Mesenchymal stem cell (in vitro differentiated cells and primary cell): ENCODE results near the gene THRA.
A peak's percentile ranks its signal among the peaks of the same experiment; 100 is the strongest.

Experiments used
- DNase-seq: peaks from one replicate; pipeline ENCODE4 v3.0.0-alpha.2; 2013
- H2AFZ ChIP-seq: one replicate; pipeline ENCODE4 v1.6.1; 2013; ENCODE audit warnings: low read depth, mild to moderate bottlenecking, control low read depth, inconsistent platforms, low read length, moderate library complexity
- H2AK5ac ChIP-seq: 2 replicates; pipeline ENCODE4 v1.6.1; 2013; ENCODE audit warnings: low read length, moderate library complexity, mild to moderate bottlenecking, inconsistent platforms; ENCODE audit not compliant: severe bottlenecking
- H2BK120ac ChIP-seq: one replicate; pipeline ENCODE4 v1.6.1; 2013; ENCODE audit warnings: low read depth, mild to moderate bottlenecking, inconsistent platforms, low read length, moderate library complexity
- H2BK12ac ChIP-seq, 2 experiments: one replicate each; pipeline ENCODE4 v1.6.1; 2013; ENCODE audit warnings: inconsistent platforms in 2 of 2, low read length in 2 of 2, mild to moderate bottlenecking in 2 of 2, moderate library complexity in 2 of 2, control low read depth in 1 of 2
- H2BK15ac ChIP-seq: one replicate; pipeline ENCODE4 v1.6.1; 2013; ENCODE audit warnings: mild to moderate bottlenecking, low read depth, inconsistent platforms; ENCODE audit not compliant: poor library complexity, severe bottlenecking
- H2BK5ac ChIP-seq: 2 replicates; pipeline ENCODE4 v1.6.1; 2013; ENCODE audit warnings: low read depth, mild to moderate bottlenecking, low read length, control low read depth, inconsistent platforms; ENCODE audit not compliant: poor library complexity, severe bottlenecking
- H3K14ac ChIP-seq, 2 experiments: one replicate each; pipeline ENCODE4 v1.6.1; 2013; ENCODE audit warnings: inconsistent platforms in 2 of 2, low read length in 2 of 2, control low read depth in 1 of 2, mild to moderate bottlenecking in 1 of 2, moderate library complexity in 1 of 2
- H3K18ac ChIP-seq, 2 experiments: one replicate each; pipeline ENCODE4 v1.6.1; 2013; ENCODE audit warnings: inconsistent platforms in 2 of 2, low read length in 2 of 2, control low read depth in 1 of 2, low read depth in 1 of 2, mild to moderate bottlenecking in 1 of 2
- H3K23ac ChIP-seq, 2 experiments: one replicate each; pipeline ENCODE4 v1.6.1; 2013; ENCODE audit warnings: inconsistent platforms in 2 of 2, low read length in 2 of 2, mild to moderate bottlenecking in 2 of 2, moderate library complexity in 2 of 2, control low read depth in 1 of 2
- H3K27ac ChIP-seq: 2 replicates; pipeline ENCODE4 v1.5.1; 2013; ENCODE audit warnings: mild to moderate bottlenecking, moderate library complexity, low read length, control low read depth, inconsistent platforms; ENCODE audit not compliant: poor library complexity, severe bottlenecking
- H3K27me3 ChIP-seq, 2 experiments: 2 replicates each; pipeline versions ENCODE4 v1.6.1 to v1.7.0; 2013; ENCODE audit warnings: low read length in 2 of 2, mild to moderate bottlenecking in 2 of 2, moderate library complexity in 2 of 2, control low read depth in 1 of 2, inconsistent platforms in 1 of 2; ENCODE audit not compliant: control insufficient read depth in 1 of 2, insufficient read depth in 1 of 2
- H3K36me3 ChIP-seq, 2 experiments: 2 replicates each; pipeline versions ENCODE4 v1.6.1 to v1.7.0; 2013; ENCODE audit warnings: low read length in 2 of 2, control low read depth in 1 of 2, inconsistent platforms in 1 of 2, low read depth in 1 of 2, mild to moderate bottlenecking in 1 of 2; ENCODE audit not compliant: insufficient read depth in 2 of 2, control insufficient read depth in 1 of 2
- H3K4ac ChIP-seq, 2 experiments: one replicate each; pipeline ENCODE4 v1.6.1; 2013; ENCODE audit warnings: inconsistent platforms in 2 of 2, low read length in 2 of 2, mild to moderate bottlenecking in 2 of 2, moderate library complexity in 2 of 2, control low read depth in 1 of 2, low read depth in 1 of 2
- H3K4me1 ChIP-seq: 2 replicates; pipeline ENCODE4 v1.6.1; 2013; ENCODE audit warnings: low read depth, low read length, control low read depth; ENCODE audit not compliant: control insufficient read depth, insufficient read depth
- H3K4me2 ChIP-seq: 2 replicates; pipeline ENCODE4 v1.6.1; 2013; ENCODE audit warnings: low read length, mild to moderate bottlenecking, inconsistent platforms; ENCODE audit not compliant: poor library complexity, severe bottlenecking
- H3K4me3 ChIP-seq, 2 experiments: 2 replicates each; pipeline versions ENCODE4 v1.5.1 to v1.7.0; 2013; ENCODE audit warnings: low read length in 2 of 2, mild to moderate bottlenecking in 2 of 2, control low read depth in 1 of 2, low read depth in 1 of 2; ENCODE audit not compliant: insufficient read depth in 1 of 2
- H3K79me1 ChIP-seq: replicated peaks from 2 replicates; pipeline ENCODE4 v1.6.1; 2013; ENCODE audit warnings: mild to moderate bottlenecking, control low read depth, low read length, inconsistent platforms; ENCODE audit not compliant: poor library complexity, severe bottlenecking
- H3K9ac ChIP-seq: 2 replicates; pipeline ENCODE4 v1.7.0; 2013; ENCODE audit warnings: mild to moderate bottlenecking, low read length, moderate library complexity
- H3K9me3 ChIP-seq: 2 replicates; pipeline ENCODE4 v1.7.0; 2013; ENCODE audit warnings: mild to moderate bottlenecking, low read length; ENCODE audit not compliant: control insufficient read depth
- H4K8ac ChIP-seq: one replicate; pipeline ENCODE4 v1.6.1; 2013; ENCODE audit warnings: inconsistent platforms, mild to moderate bottlenecking, low read length, moderate library complexity
- H4K91ac ChIP-seq: one replicate; pipeline ENCODE4 v1.6.1; 2013; ENCODE audit warnings: mild to moderate bottlenecking, low read length, inconsistent platforms
- WGBS: methylation state at CpG from one replicate; pipeline ENCODE4 v1.1.7; 2013; ENCODE audit warnings: mixed read lengths; 5-methylcytosine and 5-hydroxymethylcytosine counted together

The THRA gene

DNA sequence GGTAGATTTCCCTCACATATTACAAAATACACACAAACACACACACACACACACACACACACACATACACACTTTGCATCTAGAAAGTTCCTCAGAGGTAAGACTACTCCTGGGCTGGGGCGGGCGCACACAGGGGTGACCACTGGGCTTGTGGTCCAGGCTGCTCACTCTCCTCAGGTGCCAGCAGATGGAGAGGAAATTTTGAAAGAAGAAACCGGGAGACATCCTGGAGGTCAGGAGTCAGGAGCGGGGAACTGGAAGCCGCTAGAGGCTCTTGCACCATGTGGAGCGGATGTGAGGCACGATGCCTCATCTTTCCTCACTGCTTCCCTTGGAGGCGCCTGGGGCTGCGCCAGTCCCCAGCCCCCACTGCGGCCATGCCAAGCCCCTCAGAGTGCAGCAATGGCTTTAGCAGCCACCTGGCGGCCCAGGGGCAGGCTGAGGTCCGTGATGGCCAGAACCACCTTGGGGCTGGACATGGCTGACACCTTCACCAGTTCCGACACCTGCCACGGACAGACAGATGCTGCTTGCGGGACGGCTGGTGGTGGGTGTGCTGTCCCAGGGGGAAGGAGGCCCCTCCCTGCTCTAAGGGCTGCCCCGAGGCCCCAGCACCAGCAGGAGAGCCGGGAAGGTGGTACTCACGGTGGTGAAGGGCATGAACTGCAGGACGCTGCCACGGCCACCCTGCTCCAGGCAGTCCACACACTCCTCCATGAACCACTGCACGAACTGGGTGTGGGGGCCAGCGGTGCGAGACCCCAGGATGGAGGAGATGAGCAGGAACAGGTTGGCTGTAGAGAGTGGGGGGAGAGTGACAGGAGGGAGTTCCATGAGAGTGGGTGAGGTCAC lies 43.4 kb upstream of the THRA start:
- Histone ChIP-seq H2BK120ac (no peak overlapping the region), H3K4me1 (peaks cover 62% of the 10 kb centered on the region), H3K9ac (peak overlapping the region; percentile 51), H3K27me3 (no peaks in the 10 kb centered on the region), H3K14ac (no peak overlapping the region), H3K4me3 (peak overlapping the region in 1 of 2 experiments; percentile 38), H3K4ac (no peak overlapping the region), H2BK15ac (no peak overlapping the region), H4K91ac (no peak overlapping the region), H3K79me1 (no peaks in the 10 kb centered on the region), H3K27ac (peak overlapping the region; percentile 34), H2AK5ac (peak overlapping the region; percentile 75), H3K36me3 (peaks cover 16 to 47% of the 10 kb centered on the region in 2 experiments), H3K9me3 (no peaks in the 10 kb centered on the region), H3K18ac (no peak overlapping the region), H2BK12ac (peak overlapping the region in 1 of 2 experiments; percentile 49), H4K8ac (no peak overlapping the region), H3K23ac (no peak overlapping the region), H3K4me2 (no peak overlapping the region), H2BK5ac (no peak overlapping the region), H2AFZ (no peak overlapping the region)
- 90% methylated on average over 24 of the region's 24 CpGs for WGBS
- no peak for DNase-seq

- Histone ChIP-seq H3K18ac (no peak overlapping the region), H3K79me1 (no peaks in the 10 kb centered on the region), H2BK5ac (no peak overlapping the region), H2BK120ac (no peak overlapping the region), H3K14ac (no peak overlapping the region), H2AFZ (no peak overlapping the region), H3K4me2 (no peak overlapping the region), H3K4me1 (peaks cover 59% of the 10 kb centered on the region), H3K4ac (no peak overlapping the region), H2AK5ac (no peak overlapping the region), H3K36me3 (peaks cover 16 to 47% of the 10 kb centered on the region in 2 experiments), H3K27me3 (no peaks in the 10 kb centered on the region), H3K23ac (no peak overlapping the region), H3K27ac (no peak overlapping the region), H3K4me3 (no peak overlapping the region), H3K9ac (peak overlapping the region; percentile 8), H2BK12ac (no peak overlapping the region), H2BK15ac (peak overlapping the region; percentile 52), H4K91ac (no peak overlapping the region), H3K9me3 (no peaks in the 10 kb centered on the region), H4K8ac (no peak overlapping the region)
- no peak for DNase-seq
- 96% methylated on average over 13 of the region's 13 CpGs for WGBS
Measured at GRCh38 chr17:40020146-40020545, 42.6 kb upstream of the THRA start.

- Histone ChIP-seq H3K23ac (no peak overlapping the region), H2BK15ac (no peak overlapping the region), H2BK12ac (no peak overlapping the region), H2BK5ac (no peak overlapping the region), H2BK120ac (no peak overlapping the region), H3K36me3 (peaks cover 28 to 53% of the 10 kb centered on the region in 2 experiments), H3K27me3 (no peaks in the 10 kb centered on the region), H3K4me3 (no peak overlapping the region), H3K14ac (peak overlapping the region in 1 of 2 experiments; percentile 27), H2AK5ac (peak overlapping the region; percentile 46), H3K9me3 (no peaks in the 10 kb centered on the region), H3K9ac (peak overlapping the region; percentile 72), H4K91ac (no peak overlapping the region), H3K18ac (no peak overlapping the region), H4K8ac (no peak overlapping the region), H2AFZ (no peak overlapping the region), H3K27ac (peak overlapping the region; percentile 46), H3K4ac (no peak overlapping the region), H3K4me1 (peaks cover 61% of the 10 kb centered on the region), H3K79me1 (no peaks in the 10 kb centered on the region), H3K4me2 (no peak overlapping the region)
- WGBS: 80% methylated on average over 9 of the region's 9 CpGs
- DNase-seq: peak; percentile 55
Measured at GRCh38 chr17:40021451-40021971, 41.3 kb upstream of the THRA start.

GRCh38 chr17:40022497-40022896 lies 40.3 kb upstream of the THRA start:
- Histone ChIP-seq H4K8ac (no peak overlapping the region), H3K18ac (no peak overlapping the region), H3K14ac (no peak overlapping the region), H3K9ac (no peak overlapping the region), H3K27ac (no peak overlapping the region), H3K36me3 (peaks cover 32 to 54% of the 10 kb centered on the region in 2 experiments), H3K79me1 (no peaks in the 10 kb centered on the region), H2BK5ac (no peak overlapping the region), H2AK5ac (peak overlapping the region; percentile 45), H3K4me2 (no peak overlapping the region), H2BK15ac (no peak overlapping the region), H4K91ac (no peak overlapping the region), H3K4ac (no peak overlapping the region), H3K9me3 (no peaks in the 10 kb centered on the region), H3K27me3 (no peaks in the 10 kb centered on the region), H2BK120ac (no peak overlapping the region), H3K4me1 (peaks cover 61% of the 10 kb centered on the region), H3K23ac (no peak overlapping the region), H2AFZ (no peak overlapping the region), H3K4me3 (no peak overlapping the region), H2BK12ac (peak overlapping the region in 1 of 2 experiments; percentile 10)
- DNase-seq: no peak
- WGBS: 95% methylated on average over 9 of the region's 9 CpGs
